Measurements from ENCODE around the gene GLYATL3.

GLYATL3 gene

GRCh38 chr6:49516147-49516505 is 16.4 kb downstream of the GLYATL3 start:
- no peak overlapping the region for H3K4me3 ChIP-seq (ENCODE audit: low read depth, low read length)
- H3K27me3 ChIP-seq (ENCODE audit: insufficient read depth, low read depth, severe bottlenecking): no peaks in the 10 kb centered on the region
- no peaks in the 10 kb centered on the region for H3K9me3 ChIP-seq (ENCODE audit: severe bottlenecking)
- DNase-seq: no peak
- no peak overlapping the region for H3K27ac ChIP-seq
- TF ChIP-seq CTCF (IDR thresholded peaks at IDR 0.05; ENCODE audit: low read depth, low read length): no peak
- no peaks in the 10 kb centered on the region for H3K36me3 ChIP-seq

GRCh38 chr6:49517919-49518318 is 18.2 kb downstream of the GLYATL3 start:
- TF ChIP-seq CTCF (IDR thresholded peaks at IDR 0.05; ENCODE audit: low read depth, low read length): no peak
- Histone ChIP-seq H3K9me3 (ENCODE audit: severe bottlenecking) (no peaks in the 10 kb centered on the region), H3K36me3 (no peaks in the 10 kb centered on the region), H3K27me3 (ENCODE audit: insufficient read depth, low read depth, severe bottlenecking) (no peaks in the 10 kb centered on the region), H3K27ac (no peak overlapping the region), H3K4me3 (ENCODE audit: low read depth, low read length) (no peak overlapping the region)
- no peak for DNase-seq

- no peak for TF ChIP-seq CTCF (IDR thresholded peaks at IDR 0.05; ENCODE audit: low read depth, low read length)
- Histone ChIP-seq H3K27me3 (ENCODE audit: insufficient read depth, low read depth, severe bottlenecking) (no peaks in the 10 kb centered on the region), H3K4me3 (ENCODE audit: low read depth, low read length) (no peak overlapping the region), H3K36me3 (no peaks in the 10 kb centered on the region), H3K27ac (no peak overlapping the region), H3K9me3 (ENCODE audit: severe bottlenecking) (no peaks in the 10 kb centered on the region)
- DNase-seq: no peak
Measured at GRCh38 chr6:49519660-49520059, 19.9 kb downstream of the GLYATL3 start.

DNA sequence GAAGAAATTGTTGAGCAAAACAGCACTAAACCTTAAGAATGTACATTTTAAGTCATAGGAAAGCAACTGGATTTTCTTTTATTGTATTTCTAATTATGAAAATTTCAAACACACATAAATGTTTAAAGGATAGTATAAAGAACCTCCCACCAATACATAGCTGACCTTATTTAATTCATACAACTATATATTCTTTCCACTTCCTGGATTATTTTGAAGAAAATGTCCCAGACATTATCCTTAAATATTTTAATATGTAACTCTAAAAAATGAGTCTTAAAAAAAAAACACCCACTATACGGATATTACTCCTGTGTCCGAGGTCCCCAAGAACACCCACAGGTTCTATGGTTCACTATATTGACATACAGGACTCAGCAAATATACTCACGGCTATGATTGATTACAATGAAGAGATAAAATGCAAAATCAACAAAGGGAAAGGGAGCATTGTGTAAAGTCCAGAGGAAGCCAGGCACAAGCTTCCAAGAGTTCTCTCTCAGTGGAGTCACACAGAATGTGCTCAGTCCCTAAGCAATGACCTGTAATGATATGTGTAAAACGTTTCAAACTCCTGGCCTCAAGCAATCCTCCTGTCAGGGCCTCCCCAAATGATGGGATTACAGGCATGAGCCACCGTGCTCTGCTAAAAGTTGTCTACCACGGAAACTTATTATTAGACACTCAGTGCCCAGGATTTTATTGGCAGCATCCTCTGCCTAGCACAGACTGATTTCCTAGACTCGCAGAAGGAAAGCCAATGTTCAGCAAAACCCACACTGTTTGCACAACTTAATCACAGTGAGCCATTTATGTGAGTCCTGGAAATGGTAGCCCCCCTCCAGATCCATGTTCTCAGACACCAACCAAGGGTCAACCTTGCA is 23.2 kb downstream of the GLYATL3 start:
- TF ChIP-seq CTCF (IDR thresholded peaks at IDR 0.05; ENCODE audit: low read depth, low read length): no peak
- Histone ChIP-seq H3K27ac (no peak overlapping the region), H3K27me3 (ENCODE audit: insufficient read depth, low read depth, severe bottlenecking) (no peaks in the 10 kb centered on the region), H3K4me3 (ENCODE audit: low read depth, low read length) (no peak overlapping the region), H3K9me3 (ENCODE audit: severe bottlenecking) (no peaks in the 10 kb centered on the region), H3K36me3 (no peaks in the 10 kb centered on the region)
- DNase-seq: no peak

DNA sequence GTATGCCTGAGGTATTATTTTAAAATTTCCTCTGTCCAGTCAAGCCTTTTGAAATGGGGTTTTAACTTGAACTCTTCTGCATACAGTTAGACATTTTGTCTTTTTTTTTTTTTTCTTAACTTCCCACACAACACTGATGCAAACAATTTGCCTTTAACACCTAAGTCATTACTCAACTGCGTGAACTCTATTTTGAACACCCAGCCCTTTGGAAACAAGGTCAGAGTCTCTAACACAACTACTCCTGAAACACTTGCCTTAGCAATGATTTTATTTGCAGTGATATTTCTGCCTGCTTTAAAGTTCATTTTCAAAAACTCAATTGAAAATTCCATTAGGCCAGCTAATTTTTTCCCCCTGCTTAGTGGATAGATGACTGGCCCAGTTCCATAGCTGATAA is 24.2 kb downstream of the GLYATL3 start:
- Histone ChIP-seq H3K36me3 (no peaks in the 10 kb centered on the region), H3K27me3 (ENCODE audit: insufficient read depth, low read depth, severe bottlenecking) (no peaks in the 10 kb centered on the region), H3K27ac (no peak overlapping the region), H3K4me3 (ENCODE audit: low read depth, low read length) (no peak overlapping the region), H3K9me3 (ENCODE audit: severe bottlenecking) (no peaks in the 10 kb centered on the region)
- TF ChIP-seq CTCF (IDR thresholded peaks at IDR 0.05; ENCODE audit: low read depth, low read length): no peak
- no peak for DNase-seq

DNA sequence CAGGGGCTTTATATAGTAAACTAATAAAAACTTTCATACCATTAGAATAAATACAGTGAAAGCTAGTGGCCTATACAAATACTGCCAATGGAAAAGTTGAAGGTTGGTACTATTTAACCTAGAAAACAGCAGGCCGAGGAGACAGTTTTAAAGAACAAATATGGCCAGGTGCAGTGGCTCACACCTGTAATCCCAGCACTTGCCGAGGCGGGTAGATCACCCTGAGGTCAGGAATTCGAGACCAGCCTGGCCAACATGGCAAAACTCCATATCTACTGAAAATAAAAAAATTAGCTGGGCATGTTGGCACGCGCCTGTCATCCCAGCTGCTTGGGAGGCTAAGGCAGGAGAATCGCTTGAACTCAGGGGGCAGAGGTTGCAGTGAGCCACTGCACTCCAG is 24.8 kb downstream of the GLYATL3 start:
- TF ChIP-seq CTCF (IDR thresholded peaks at IDR 0.05; ENCODE audit: low read depth, low read length): no peak
- Histone ChIP-seq H3K4me3 (ENCODE audit: low read depth, low read length) (no peak overlapping the region), H3K36me3 (no peaks in the 10 kb centered on the region), H3K27ac (no peak overlapping the region), H3K27me3 (ENCODE audit: insufficient read depth, low read depth, severe bottlenecking) (no peaks in the 10 kb centered on the region), H3K9me3 (ENCODE audit: severe bottlenecking) (no peaks in the 10 kb centered on the region)
- no peak for DNase-seq

All from WERI-Rb-1 (cell line).